ENCODE measurements around the gene CACNA1C. TPM values are rescaled to one million over a fixed set of nuclear protein-coding genes. Genes with fewer than 3 reads are reported as not detected.

Gene CACNA1C
- total RNA-seq, 1 experiment from 2014 or later, result 1.1 TPM

DNA sequence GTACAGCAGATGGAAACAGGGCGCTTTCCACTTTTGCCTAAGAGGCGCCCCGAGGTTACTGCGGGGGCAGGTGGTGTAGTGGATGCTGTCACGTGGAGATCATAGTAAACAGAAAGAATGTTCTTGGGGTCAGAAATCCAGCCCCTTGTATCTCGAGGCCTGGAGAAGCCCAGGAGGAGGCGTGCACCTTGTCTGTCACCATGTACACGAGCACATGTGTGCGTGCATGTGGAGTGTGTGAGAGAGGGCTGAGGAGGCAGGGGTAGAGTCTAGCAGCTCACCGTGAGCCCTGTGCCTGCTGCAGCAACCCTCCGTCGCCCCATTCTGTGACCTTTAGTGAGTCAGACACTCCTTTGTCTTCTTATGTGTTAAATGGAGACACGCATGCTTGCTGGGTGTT is 59.0 kb downstream of the CACNA1C start:
- Histone ChIP-seq H2BK20ac (ENCODE audit: low read depth, low read length, poor library complexity, severe bottlenecking) (no peak overlapping the region), H3K4me1 (ENCODE audit: insufficient read depth, low read length) (no peaks in the 10 kb centered on the region), H3K79me1 (ENCODE audit: insufficient read depth, low read depth, low read length, poor library complexity, severe bottlenecking) (no peaks in the 10 kb centered on the region), H3K4ac (ENCODE audit: low read depth, low read length) (no peak overlapping the region), H3T11ph (ENCODE audit: low read length) (no peak overlapping the region), H3K18ac (ENCODE audit: insufficient read length, low read depth, low read length) (no peak overlapping the region), H3K14ac (ENCODE audit: insufficient read depth, low read length) (peak overlapping the region; percentile 50; the same call in 1 of the 2 replicates), H3K23ac (ENCODE audit: insufficient read length, low read depth, low read length) (no peak overlapping the region), H3K27me3 (ENCODE audit: insufficient read depth, low read length) (no peaks in the 10 kb centered on the region), H2AK5ac (ENCODE audit: insufficient read length, low read length) (no peak overlapping the region), H3K9me3 (ENCODE audit: control insufficient read depth, low read depth, low read length) (no peaks in the 10 kb centered on the region), H2BK5ac (ENCODE audit: insufficient read length, low read length) (no peak overlapping the region), H2AFZ (ENCODE audit: low read length) (no peak overlapping the region), H3K9ac (ENCODE audit: extremely low read depth, insufficient read length, low read length) (no peak overlapping the region), H3K27ac (ENCODE audit: insufficient read length, low read depth, low read length) (no peak overlapping the region), H2BK15ac (ENCODE audit: low read depth, low read length) (no peak overlapping the region), H3K79me2 (ENCODE audit: insufficient read depth, low read length) (no peaks in the 10 kb centered on the region), H3K56ac (ENCODE audit: insufficient read length, low read depth, low read length) (no peak overlapping the region), H2BK120ac (ENCODE audit: low read depth, low read length, poor library complexity, severe bottlenecking) (no peak overlapping the region), H3K4me2 (ENCODE audit: insufficient read depth, insufficient read length, low read length) (no peak overlapping the region), H4K5ac (ENCODE audit: insufficient read length, low read depth, low read length) (no peak overlapping the region), H4K91ac (ENCODE audit: insufficient read length, low read depth, low read length) (no peak overlapping the region), H3K23me2 (ENCODE audit: insufficient read length, low read depth, low read length, poor library complexity, severe bottlenecking) (no peaks in the 10 kb centered on the region), H4K20me1 (ENCODE audit: control insufficient read depth, insufficient read depth, insufficient read length) (no peaks in the 10 kb centered on the region), H4K8ac (replicated peaks; ENCODE audit: insufficient read length, low read depth, low read length) (no peak overlapping the region), H2BK12ac (ENCODE audit: insufficient read length, low read depth, low read length) (no peak overlapping the region)
- Mint-ChIP-seq H3K27ac (no peak overlapping the region), H3K4me3 (no peak overlapping the region), H3K9me3 (no peaks in the 10 kb centered on the region), H3K4me1 (no peaks in the 10 kb centered on the region; a peak in 1 of 4 replicates), H3K36me3 (ENCODE audit: insufficient read depth in 1 of 3, low read depth in 3 of 3) (no peaks in the 10 kb centered on the region), H3K27me3 (ENCODE audit: low read depth) (peaks cover 1% of the 10 kb centered on the region; the same call in 1 of the 2 replicates)
- no peak for TF ChIP-seq CTCF (conservative IDR thresholded peaks at IDR 0.05)
- DNase-seq, result no peak
- WGBS (ENCODE audit: extremely low coverage, insufficient read length, low lambda C conversion rate), result no CpG with 5 or more reads among the region's 13 CpGs

Measured in H9 (cell line).